ENCODE measurements around the gene HEATR5A. TPM values are rescaled to one million over a fixed set of nuclear protein-coding genes. Genes with fewer than 3 reads are reported as not detected.

The HEATR5A gene
- total and polyA plus RNA-seq, 10 of the 15 experiments (the other 5 are each of a cell fraction or from before 2014, with no cell fraction given): 5.1 to 37.1 (median 13.8) TPM

DNA sequence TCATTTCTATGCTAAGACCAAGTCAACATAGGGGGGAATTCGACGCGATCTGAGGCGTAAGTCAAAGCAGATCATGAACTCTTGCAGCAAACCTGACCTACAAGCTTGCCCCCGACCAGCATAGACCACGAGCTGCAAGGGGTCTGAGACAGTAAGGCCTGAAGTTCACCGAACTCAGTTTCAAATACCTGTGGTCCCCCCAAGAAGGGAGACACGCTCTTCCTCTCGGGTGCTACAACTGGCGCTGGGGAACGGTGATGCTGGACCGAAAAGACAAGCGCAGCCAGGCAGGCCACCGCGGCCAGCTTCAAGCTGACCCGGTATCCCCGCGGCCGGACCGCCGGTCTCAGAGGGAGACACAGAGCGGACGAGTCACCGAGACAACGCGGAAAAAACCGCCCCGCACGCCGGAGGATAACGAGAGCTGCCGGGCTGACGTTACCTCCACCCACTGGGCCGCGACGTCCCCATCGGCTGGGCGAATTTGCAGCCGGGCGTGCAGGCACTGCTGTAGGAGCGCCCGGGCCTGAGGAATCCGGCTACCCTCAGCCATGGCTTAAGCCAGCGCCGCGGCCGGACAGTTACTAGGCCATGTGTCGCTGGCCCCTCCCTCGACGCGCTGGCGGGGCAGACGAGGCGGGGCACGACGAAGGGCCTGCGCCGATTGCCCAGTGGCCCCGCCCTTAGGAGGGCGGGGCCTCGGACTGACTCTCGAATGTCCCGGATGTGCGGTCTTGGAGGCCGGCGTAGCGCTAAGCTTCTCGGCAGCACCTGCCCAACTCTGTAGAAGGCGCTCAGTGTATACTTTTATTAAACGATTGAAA lies 36.7 kb upstream of the HEATR5A start, which contains the start of gene DTD2 (continued):
- TF ChIP-seq, protein P1, sequence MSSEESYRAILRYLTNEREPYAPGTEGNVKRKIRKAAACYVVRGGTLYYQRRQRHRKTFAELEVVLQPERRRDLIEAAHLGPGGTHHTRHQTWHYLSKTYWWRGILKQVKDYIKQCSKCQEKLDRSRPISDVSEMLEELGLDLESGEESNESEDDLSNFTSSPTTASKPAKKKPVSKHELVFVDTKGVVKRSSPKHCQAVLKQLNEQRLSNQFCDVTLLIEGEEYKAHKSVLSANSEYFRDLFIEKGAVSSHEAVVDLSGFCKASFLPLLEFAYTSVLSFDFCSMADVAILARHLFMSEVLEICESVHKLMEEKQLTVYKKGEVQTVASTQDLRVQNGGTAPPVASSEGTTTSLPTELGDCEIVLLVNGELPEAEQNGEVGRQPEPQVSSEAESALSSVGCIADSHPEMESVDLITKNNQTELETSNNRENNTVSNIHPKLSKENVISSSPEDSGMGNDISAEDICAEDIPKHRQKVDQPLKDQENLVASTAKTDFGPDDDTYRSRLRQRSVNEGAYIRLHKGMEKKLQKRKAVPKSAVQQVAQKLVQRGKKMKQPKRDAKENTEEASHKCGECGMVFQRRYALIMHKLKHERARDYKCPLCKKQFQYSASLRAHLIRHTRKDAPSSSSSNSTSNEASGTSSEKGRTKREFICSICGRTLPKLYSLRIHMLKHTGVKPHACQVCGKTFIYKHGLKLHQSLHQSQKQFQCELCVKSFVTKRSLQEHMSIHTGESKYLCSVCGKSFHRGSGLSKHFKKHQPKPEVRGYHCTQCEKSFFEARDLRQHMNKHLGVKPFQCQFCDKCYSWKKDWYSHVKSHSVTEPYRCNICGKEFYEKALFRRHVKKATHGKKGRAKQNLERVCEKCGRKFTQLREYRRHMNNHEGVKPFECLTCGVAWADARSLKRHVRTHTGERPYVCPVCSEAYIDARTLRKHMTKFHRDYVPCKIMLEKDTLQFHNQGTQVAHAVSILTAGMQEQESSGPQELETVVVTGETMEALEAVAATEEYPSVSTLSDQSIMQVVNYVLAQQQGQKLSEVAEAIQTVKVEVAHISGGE (CRISPR knock-in tag; IDR thresholded peaks at IDR 0.05): no peak
- no peak for TF ChIP-seq SIX5 (IDR thresholded peaks at IDR 0.05; ENCODE audit: low read depth, low read length, severe bottlenecking)
- TF ChIP-seq RELA (IDR thresholded peaks at IDR 0.05; ENCODE audit: borderline replicate concordance, partially characterized antibody): peak; percentile 60
- TF ChIP-seq EED (IDR thresholded peaks at IDR 0.05; ENCODE audit: low read depth): no peak
- peak; percentile 18; the same call in 1 of the 2 replicates for TF ChIP-seq CBX5 (IDR thresholded peaks at IDR 0.05; ENCODE audit: low read depth)
- no peak for TF ChIP-seq NFXL1 (IDR thresholded peaks at IDR 0.05; ENCODE audit: borderline replicate concordance)
- TF ChIP-seq, protein P2, sequence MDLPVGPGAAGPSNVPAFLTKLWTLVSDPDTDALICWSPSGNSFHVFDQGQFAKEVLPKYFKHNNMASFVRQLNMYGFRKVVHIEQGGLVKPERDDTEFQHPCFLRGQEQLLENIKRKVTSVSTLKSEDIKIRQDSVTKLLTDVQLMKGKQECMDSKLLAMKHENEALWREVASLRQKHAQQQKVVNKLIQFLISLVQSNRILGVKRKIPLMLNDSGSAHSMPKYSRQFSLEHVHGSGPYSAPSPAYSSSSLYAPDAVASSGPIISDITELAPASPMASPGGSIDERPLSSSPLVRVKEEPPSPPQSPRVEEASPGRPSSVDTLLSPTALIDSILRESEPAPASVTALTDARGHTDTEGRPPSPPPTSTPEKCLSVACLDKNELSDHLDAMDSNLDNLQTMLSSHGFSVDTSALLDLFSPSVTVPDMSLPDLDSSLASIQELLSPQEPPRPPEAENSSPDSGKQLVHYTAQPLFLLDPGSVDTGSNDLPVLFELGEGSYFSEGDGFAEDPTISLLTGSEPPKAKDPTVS (IDR thresholded peaks at IDR 0.05; ENCODE audit: low read depth, low read length): no peak
- peak; percentile 23; the same call in 1 of the 2 replicates for TF ChIP-seq PAX5 (IDR thresholded peaks at IDR 0.05; ENCODE audit: borderline replicate concordance, low read depth, low read length)
- TF ChIP-seq WRNIP1 (IDR thresholded peaks at IDR 0.05; ENCODE audit: borderline replicate concordance, low read depth, low read length): no peak
- peak; percentile 64; the same call in 1 of the 2 replicates for TF ChIP-seq GATAD2B (conservative IDR thresholded peaks at IDR 0.05; ENCODE audit: low read depth)
- TF ChIP-seq, protein P3, sequence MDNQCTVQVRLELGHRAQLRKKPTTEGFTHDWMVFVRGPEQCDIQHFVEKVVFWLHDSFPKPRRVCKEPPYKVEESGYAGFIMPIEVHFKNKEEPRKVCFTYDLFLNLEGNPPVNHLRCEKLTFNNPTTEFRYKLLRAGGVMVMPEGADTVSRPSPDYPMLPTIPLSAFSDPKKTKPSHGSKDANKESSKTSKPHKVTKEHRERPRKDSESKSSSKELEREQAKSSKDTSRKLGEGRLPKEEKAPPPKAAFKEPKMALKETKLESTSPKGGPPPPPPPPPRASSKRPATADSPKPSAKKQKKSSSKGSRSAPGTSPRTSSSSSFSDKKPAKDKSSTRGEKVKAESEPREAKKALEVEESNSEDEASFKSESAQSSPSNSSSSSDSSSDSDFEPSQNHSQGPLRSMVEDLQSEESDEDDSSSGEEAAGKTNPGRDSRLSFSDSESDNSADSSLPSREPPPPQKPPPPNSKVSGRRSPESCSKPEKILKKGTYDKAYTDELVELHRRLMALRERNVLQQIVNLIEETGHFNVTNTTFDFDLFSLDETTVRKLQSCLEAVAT (IDR thresholded peaks at IDR 0.05): no peak
